LoVo (cell line): Measurements from ENCODE around the gene FOXG1.

ENCODE experiments used
- DNase-seq: peaks from one replicate; pipeline ENCODE4 v3.0.0-alpha.2; 2016; ENCODE audit warnings: low spot score

Gene FOXG1

DNA sequence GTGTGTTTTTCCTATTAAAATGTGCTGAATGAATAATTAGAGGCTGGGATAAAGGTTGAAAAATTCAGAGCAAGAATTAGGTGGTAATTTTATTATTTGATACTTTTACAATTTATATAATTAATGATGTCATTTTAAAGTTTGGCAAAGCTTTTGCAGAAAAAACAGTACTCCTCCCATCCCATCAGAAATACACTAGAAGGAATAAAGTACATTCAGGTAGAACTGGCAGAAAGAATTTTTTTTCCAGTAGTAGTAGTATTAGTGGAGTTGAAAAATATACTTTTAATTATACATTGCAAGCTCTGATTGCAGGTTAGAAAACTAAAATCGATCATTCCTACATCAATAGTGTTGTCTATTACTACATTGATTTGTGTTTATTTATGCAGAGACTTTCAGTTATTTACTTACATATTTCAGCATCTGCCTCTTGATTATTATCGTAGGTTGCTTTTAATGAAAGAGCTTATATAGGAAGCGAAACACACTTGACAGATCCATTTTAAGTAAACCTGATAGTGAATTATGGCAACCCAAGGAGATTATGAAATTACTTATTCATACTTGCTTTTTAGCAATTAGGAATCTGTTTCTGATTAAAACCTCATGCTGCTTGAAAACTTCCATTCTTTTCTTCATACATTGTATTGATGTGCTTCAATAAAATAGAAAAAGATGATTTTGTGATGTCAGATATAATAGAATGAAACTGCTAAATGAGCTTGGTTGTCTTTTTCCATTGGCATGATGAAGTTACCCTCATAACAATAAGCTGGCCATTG is 10.1 kb downstream of the FOXG1 start:
- no peak for DNase-seq

DNA sequence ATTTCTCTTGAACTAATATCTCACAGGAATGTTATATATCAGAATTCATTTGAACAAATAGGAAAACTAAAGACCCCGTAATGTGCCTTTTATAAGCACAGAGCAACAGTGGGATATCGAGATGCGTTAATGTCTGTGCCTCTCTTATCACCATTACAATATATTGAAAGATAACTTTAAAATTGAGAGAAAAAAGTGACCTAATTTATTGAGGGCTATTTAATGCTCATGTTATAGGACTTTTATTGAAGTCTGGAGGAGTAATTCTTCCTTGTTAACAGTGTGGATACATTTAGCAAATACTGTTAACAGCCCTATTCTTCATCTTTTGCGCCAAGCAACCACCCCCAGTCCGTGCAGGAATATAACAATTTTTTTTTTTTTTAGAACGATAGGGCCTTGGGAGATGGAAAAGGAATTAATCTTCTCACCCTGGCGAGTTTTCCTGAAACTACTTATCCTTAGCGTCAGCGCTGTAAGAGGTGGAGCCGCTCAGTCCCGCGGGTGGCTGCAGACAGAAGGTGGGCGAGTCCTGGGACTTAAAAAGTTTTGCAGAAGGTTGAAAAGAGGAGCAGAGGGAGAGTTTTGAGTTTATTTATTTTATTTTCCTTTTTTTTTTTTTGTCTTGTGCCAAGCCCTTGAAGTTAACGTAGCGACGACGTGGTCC is 11.0 kb downstream of the FOXG1 start:
- no peak for DNase-seq

DNA sequence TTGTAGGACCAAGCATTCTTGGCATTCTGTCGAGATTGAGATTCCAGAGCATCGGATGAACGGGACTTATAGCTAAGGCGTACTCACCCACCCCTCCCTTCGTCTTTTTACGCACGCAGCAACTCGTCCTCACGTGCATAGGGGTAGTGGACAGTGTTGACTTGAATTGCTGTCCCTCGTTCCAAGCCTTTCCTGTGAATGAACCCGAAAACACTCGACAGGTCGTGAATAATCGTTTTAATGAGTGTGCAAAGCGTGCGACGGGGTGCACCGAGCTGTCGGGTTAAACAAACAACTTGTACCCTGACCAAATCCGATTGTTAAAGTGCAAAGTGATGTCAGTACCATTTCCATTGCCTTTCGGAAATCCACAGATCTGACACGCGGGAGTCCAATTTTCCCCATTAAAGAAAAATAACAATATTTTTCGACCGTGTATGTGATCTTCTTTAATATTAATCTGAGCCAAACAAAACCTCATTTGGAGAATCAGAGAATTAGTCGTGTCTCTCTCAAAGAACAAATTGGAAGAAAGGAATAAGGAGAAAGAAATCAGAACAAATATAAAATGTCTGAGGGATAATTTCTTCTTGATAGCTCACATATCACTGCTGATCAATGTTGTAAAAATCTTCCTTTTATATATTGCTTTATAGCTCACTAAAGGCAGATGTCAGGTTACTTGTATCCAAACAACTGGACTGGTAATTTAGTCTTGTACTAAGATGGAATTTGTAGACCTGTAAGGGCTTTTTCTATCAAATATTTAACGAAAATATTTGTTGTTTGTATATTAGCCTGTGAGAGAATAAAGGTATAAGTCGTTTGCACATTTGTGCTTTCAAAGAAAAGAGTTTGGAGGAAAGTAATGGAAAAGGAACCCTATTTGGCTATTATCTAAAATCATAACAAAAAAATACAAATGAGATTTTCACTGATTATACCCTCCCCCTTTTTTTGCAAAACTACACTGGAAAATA is 11.8 kb downstream of the FOXG1 start:
- DNase-seq = no peak

DNA sequence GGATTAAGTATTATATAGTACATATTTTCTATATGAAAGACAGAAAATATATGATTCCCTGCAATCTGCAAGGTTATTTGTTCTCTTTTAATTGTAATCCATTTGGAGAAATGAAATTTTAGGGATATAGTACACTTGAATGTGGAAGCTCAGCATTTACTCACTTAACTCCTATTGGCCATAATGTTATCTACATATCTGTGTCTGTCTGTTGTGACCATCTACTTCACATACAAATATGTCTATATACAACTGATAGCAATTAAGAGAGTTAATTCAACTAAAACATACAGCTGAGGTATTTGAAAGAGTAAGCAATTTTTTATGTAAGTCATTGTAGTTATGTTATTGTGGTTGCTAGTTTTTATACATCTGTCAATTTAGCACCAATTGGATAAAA is 12.9 kb downstream of the FOXG1 start:
- DNase-seq = no peak

DNA sequence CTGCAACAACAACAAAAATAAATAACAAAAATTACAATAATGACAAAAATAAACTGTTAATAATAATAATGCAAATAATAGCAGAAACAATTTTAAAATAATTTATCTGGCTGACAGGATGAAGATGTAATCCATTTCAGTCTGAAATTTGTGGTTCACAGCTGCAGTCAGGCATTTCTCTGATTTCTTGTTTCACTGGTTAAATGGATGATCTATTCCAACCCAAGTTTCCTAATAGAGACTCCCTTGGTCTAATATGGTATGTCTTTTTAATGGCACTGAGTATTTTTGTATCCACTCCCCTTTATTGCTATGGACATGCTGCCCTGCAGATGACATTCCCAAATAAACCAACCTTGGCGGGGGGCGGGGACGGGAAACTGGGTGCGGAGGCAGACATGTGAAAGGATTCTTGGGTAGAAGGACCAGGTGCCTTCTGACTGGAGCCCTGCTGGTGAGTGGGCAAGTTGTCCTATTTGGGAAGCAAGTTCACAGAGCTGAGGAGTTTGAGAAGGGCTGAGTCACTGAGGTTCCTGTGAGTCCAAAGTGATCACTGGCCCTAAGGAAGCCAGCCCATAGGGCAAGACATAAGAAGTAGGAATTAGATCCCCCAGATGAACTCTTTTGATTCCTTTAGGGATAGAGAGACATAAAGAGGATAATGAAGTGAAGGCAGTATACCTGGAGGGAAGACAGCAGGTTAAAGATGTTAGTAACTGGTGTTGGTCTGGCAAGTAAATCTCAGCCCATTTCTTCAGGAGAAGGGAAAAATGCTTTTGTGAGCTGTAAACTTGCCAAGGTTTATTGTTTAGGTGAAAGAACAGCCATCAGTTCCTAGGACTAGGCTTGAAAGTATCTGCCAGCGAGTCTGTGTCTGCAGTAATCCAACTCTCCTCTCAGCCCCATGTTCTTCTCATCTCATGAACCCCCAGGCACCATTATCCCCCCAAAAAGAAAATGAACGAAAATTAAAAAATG is 14.5 kb downstream of the FOXG1 start:
- DNase-seq = no peak

DNA sequence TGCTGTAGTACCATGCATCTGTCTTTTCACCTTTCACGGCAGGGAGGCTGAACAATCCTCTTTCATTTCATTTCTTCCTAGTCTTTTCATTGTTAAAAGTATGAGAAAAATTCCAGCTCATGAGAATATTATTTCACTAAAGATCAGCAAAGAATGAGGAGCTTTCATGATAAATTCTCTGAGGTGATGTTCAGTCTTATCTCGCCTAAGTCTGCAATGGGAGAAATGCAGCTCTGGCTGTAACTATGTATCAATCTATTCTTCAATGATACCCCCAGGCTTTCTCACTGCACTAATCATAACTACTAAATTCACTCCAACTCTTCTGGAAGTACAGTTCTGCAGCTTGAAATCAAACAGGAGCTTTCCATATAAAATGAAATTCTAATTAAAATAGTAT is 15.7 kb downstream of the FOXG1 start:
- no peak for DNase-seq

DNA sequence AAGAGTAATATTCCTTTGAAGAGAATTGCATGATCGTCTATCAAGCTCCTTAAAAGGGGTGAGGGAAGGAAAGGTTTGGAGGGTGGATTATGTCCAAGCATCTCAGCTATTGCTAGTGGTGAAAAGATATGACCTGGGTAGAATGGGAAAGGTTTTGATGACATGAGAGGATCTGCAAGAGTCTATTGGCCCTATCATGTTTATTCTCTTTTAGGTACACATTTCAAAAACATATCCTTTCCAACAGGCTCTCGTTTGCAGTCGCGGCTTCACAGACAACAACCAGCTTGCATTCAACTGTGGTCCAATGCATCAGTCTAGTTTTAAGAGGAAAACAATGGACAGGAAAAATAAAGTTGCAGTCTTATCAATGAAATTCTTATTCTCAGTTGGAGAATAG is 17.1 kb downstream of the FOXG1 start:
- no peak for DNase-seq

DNA sequence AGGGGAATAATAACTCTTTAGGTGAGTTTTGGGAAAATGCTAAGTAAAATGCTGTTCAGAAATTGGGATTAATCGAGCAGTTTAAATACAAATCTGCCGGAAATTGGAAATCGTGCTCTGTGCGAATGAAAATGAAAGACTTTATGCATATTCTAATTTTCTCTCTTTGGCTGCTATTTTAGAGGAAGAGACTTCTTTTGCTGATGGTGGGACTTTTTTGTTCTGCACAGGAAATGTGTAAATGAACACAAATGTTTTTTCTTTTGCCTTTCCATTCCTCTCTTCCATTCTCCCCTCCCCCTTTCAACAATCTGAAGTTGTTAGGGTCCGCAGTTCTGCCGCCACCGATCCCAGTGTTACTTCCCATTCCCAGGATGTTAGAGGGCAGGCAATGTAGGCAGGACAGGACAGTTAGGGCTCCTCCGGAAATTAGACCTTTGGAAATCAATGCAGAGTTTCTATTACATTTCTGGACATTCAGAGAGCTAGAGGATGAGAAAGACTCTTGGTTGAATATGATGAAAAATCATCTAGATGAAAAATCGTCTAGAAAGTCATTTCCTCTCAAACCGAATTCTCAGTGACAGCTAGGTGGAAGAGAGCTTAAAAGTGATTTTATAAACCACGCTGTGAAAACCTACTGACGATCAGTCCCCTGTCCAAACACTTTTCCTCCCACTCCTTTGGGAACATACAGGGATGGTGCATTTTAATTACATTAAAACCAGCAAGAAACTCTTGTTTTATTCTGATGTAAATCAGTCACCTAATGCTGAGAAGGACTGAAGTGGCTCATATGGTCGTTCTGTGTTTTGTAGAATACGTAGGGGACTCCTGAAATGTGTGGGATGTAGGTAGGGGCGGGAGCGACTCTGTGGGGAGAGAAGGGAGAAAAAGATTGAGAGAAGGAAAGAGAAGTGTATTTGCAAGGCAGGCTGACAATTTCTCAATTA is 17.8 kb downstream of the FOXG1 start:
- no peak for DNase-seq

DNA sequence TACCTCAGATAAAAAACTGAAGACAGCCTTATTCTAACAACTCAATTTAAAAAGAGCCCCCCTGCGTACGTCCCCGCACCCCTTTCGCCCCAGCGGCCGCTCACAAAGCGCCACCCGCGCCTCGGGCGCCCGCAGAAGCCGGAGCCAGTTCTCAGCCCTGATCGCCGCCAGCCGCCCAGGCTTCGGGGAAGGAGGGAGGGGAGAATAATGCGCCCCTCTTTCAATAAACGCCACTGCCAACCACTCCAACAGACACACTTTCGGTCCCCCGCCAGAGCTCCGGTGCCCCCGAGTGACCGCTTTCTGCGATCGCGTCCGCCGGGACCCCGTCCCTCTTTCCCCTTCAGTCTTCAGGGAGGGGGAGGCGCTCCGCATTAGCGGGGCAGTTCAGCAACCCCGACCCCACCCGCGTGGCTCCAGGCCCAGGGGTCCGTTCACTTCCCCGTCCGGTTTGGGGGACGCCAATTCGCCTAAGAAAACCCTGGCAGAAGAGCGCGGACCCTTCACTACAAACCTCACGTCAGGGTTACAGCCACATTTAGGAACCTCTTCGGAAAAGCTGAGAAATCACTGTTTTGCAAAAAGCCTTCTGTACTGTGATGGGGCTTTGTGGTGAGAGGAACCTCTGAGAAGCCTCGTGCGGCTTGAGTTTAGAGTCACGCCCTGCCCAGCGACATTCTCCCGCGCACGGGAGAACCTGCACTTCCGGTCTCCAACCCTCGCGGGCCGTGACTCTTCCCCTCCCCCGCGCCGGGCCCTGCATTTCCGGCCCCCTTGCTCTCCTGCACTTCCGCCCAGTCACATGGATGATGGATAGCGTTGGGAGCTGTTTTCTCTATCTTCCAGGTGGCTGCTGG is 18.7 kb downstream of the FOXG1 start:
- DNase-seq = no peak

DNA sequence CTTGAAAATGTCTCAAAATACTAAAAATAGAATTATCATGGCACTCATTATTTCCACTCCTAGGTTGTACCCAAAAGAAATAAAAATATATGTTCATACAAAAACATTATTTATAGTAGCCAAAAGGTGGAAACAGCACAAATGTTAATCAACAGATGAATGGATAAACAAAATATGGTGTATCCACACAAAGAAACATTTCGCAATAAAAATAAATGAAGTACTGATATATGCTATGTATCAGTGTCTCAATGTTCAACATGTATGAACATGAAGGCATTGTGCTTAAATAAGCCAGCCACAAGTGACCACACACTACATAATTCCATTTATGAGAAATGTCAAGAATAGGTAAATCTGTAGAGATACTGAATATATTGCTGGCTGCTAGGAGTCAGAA is 40.9 kb downstream of the FOXG1 start:
- DNase-seq = no peak

DNA sequence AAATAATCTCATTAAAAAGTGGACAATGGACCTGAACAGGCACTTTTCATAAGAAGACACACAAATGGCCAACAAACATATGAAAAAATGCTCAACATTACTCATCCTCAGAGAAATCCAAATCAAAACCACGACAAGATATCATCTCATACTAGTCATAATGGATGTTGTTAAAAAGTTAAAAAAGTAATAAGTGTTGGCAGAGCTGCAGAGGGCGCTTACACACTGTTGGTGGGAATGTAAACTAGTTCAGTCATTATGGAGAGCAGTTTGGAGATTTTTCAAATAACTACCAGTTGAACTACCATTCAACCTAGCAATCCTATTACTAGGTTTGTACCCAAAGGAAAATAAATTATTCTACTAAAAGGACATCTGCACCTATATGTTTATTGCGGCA is 47.2 kb downstream of the FOXG1 start:
- no peak for DNase-seq
